8988T (cell line): Measurements from ENCODE around the gene MEMO1.
"Not testable (repeated sequence)": the region's sequence is repeated elsewhere in the genome, so short reads cannot be mapped to it uniquely, and the experiment has no call there.

Experiments
- DNase-seq: peaks from one replicate; pipeline ENCODE4 v3.0.0; 2011

Gene MEMO1

GRCh38 chr2:31956312-31956711 lies 54.5 kb downstream of the MEMO1 start:
- DNase-seq, result no peak

DNA sequence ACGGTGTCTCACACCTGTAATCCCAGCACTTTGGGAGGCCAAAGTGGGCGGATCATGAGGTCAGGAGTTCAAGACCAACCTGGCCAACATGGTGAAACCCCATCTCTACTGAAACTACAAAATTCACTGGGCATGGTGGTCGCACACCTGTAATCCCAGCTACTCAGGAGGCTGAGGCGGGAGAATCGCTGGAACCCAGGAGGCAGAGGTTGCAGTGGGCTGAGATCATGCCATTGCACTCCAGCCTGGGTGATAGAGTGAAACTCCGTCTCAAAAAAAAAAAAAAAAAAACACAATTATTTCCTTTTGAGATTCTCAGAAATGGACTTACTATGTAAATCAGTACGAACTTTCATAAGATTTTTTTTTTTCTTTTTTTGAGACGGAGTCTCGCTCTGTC lies 57.7 kb downstream of the MEMO1 start:
- DNase-seq, result not testable (repeated sequence)

GRCh38 chr2:31950946-31951562 lies 59.8 kb downstream of the MEMO1 start:
- DNase-seq, result no peak

DNA sequence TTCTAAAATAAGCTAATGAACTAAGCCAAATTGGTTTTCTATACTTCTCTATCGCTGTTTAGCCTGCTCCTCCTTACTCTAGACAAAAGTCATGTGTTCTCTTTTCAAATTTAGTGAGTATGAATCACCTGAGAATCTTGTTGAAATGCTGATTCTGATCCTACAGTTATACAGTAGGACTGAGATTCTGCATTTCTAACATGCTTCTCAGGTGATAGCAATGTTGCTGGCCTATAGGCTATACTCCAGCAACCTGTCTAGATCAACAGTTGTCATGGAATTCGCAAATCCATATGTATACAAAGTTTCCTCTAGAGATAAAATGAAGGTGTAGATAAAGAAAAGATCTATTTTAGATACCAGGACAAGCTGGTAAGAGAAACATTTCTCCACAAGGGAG lies 62.9 kb downstream of the MEMO1 start:
- DNase-seq, result no peak

DNA sequence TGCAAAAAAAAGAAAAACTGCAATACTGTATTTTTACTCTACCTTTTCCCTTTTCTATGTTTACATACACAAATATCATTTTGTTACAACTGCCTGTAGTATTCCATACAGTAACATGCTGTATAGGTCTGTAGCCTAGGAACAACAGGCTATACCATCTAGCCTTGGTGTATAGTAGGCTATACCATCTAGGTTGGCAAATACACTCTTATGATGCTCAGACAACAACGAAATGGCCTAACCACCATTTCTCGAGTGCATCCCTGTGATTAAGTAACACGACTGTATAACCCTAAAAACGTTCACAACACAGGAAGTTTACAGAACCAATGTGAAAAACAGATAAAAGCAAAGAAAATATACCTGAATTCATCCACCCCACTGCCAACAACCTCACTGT lies 64.0 kb downstream of the MEMO1 start:
- DNase-seq, result no peak

DNA sequence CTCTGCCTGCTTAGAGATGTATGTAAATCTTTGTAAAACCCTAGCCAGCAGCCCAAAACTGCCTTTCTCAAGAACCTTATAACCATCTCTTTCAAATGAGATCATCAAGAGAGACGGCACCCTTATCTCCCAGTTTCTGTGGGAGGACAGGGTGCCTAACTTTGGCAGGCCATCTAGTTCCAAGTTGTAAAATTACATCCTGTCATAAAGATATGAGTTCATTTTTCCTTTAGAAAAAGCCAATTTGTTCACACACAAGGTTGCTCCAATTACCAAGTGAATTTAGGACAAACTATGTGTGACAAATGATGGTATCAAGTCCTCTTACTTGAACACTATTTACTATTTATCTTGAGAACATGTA lies 65.3 kb downstream of the MEMO1 start:
- no peak for DNase-seq

DNA sequence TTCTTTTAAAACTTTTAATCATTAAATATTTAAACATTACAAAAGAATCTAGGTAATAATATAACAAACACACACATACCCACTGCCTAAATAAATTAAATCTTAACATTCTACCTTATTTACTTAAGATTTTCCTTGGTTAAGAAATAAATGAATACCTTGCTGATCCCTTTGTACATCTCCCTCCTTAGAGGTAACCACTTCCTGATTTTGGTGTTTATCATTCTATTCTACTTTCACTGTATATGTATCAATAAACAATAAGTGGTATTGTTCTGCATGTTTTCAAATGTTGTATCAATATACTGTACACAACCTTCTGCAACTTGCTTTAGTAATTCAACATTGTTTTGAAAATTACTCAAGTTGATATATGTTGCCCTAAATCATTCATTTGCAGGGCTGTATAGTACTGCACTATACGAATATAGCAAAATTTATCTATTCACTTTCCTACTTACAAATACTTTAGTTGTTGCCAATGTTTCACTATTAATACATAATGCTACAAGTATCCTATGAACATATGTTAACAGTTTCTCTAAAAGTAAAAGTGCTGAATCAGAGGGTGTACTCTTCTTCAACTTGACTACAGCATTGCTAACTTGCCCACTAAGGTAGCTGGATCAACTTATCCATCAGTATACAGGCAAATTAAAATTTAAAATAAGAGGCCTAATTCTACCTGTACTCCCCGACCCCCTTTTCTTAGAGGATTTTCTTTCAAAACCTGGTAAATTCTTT lies 65.8 kb downstream of the MEMO1 start:
- DNase-seq, result no peak

GRCh38 chr2:31943636-31944225 lies 67.1 kb downstream of the MEMO1 start:
- DNase-seq, result no peak

DNA sequence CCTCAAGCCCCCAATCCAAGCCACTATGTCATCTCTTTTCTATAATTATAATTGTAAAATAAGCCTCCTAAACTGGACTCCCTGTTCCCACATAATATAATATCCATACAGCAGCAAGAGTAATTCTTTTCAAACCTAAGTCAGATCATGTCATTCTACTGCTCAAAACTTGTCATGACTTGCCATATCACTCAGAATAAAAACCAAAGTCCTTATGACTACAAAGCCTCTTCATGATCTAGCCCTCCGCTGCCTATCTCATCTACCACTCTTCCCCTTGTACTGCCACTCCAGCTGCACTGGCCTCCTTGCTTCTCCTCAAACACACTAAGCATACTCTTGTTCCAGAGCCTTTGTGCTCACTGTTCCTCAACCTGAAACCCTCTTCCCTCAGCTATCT lies 69.9 kb downstream of the MEMO1 start:
- DNase-seq, result no peak

DNA sequence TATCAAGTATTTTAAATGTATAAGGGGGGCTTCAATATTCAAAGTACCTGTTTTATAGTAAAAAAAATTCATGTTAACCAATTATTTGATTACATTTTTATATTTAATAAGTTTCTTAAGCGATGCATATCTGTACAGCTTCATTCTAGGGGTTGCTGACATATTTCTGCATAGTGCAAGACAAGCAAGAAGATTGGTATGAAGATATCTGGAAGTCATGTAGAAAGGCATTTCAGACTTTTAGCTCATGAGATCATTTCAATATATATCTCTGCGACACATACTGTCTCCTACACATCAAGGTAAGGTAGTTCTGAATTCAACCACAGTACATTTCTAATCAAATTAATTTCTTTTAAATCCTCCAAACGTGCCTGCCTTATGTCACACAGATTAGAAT lies 73.1 kb downstream of the MEMO1 start:
- no peak for DNase-seq

DNA sequence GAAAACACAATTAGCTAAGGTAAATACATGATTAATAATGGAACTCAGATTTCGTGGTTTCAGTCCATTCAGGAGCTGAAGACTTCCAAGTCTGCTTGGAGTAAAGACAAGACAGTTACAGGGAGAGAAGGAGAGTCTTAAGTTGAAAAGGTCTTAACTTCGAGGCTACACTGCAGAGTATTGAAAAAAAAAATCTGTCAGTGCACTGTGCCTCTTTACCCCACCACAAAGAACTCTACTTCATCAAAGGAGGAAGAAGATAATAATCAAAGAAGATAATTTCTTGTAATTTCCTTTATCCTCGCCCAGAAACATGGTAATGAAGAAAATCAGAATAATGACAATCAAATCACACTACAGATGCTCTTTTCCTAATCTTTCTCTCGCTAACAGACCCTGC lies 75.4 kb downstream of the MEMO1 start:
- DNase-seq, result no peak

GRCh38 chr2:31933066-31933465 lies 77.7 kb downstream of the MEMO1 start:
- DNase-seq, result no peak

GRCh38 chr2:31932589-31932988 lies 78.2 kb downstream of the MEMO1 start:
- DNase-seq, result no peak

DNA sequence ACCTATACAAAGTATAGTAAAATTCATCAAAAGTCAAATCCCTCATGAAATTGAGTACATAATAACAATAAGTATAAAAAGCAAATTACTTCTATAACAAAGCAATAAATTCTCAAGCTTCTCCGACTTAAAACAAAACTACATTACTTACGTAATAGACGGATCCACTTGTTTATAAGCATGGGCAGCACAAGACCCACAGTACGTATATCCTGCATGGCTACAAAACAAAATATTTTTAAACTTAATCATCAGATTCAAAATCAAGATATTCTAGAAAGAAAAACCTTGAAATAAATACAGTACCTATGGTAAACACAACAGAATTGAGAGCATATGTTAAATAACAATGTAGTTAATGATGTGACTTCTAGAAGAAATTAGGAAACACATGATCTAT lies 78.9 kb downstream of the MEMO1 start:
- no peak for DNase-seq

DNA sequence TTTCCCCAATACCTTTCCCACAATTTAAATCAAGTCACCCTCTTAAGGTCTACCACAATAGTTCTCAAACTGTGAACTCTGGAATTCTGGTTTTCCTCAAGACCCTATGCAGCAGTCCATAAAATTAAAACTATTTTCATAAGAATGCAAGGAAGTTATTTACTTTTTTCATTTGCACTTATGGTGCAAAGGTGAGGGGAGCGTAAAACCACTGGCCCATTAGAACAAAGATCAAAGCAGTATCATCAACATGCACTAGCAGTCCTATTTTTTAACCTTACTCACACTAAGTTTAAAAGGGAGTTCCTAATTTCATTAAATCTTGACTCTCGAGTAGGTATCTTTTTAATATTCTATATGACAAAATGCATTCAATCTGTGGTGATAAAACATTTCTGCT lies 85.3 kb downstream of the MEMO1 start:
- no peak for DNase-seq

DNA sequence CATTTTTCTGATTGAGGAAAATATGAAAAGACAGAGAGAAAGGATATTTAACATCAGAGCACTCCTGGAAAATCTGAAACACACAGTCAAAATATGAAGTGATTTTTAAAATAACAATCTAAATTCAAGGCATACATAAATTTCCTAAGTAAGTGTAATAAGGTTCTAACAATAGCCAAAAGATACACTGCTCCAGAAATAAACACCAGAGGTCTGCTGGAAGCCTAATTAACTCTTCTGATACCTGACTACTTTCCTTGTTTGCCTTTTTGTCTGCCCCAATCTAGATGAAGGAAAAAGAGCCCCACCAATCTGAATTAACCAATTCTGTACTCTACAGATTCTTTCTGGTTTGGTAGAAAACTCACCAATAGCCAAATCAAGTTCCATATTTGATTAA lies 87.1 kb downstream of the MEMO1 start:
- no peak for DNase-seq

DNA sequence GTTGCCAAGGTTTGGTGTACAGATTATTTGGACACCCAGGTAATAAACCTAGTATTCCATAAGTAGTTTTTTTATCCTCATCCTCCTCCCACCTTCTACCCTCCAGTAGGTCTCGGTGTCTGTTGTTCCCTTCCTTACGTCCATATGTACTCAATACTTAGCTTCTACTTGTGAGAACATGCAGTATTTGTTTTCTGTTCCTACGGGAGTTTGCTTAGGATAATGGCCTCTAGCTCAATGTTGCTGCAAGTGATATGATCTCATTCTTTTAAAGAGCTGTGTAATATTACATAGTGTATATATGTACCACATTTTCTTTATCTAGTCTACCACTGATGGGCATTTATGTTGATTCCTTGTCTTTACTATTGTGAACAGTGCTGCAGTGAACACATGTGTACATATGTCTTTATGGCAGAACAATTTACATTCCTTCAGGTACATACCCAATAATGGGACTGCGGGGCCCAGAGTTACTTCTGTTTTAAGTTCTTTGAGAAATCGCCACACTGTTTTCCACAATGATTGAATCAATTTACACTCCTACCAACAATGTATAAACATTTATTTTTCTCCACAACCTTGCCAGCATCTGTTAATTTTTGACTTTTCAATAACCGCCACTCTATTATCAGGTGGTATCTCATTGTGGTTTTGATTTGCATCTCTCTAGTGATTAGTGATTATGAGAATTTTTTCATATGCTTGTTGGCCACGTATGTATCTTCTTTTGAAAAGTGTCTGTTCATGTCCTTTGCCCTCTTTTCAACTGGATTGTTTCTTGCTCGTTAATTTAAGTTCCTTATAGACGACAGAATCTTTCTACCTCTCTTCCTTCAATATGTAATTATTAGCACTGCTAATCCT lies 88.0 kb downstream of the MEMO1 start:
- no peak for DNase-seq

DNA sequence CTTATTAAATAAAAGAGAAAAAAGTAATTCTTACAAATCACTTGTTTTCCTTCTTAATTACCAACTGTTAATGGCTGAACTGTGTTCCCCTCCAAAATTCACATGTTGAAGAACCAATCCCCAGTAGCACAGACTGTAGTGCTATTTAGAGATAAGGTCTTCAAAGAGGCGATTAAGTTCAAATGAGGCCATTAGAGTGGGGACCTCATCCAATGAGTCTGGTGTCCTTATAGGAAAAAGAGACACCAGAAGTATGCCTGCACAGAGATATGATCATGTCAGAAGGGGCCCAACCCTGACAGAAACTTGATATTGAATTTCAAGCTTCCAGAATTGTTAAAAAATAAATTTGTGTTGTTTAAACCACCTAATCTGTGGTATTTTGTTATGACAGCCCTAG lies 89.8 kb downstream of the MEMO1 start:
- no peak for DNase-seq

DNA sequence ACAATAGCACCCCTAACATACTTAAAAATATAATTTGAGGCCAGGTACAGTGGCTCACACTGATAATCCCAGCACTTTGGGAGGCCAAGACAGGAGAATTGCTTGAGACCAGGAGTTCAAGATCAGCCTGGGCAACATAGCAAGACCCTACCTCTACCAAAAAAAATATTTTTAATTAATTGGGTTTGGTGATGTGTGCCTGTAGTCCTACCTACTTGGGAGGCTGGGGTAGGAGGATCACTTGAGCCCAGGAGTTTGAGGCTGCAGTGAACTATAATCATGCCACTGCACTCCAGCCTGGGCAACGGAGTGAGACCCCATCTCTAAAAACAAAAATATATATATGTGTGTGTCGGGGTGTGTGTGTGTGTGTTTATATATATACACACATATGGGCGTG lies 91.3 kb downstream of the MEMO1 start:
- no peak for DNase-seq

DNA sequence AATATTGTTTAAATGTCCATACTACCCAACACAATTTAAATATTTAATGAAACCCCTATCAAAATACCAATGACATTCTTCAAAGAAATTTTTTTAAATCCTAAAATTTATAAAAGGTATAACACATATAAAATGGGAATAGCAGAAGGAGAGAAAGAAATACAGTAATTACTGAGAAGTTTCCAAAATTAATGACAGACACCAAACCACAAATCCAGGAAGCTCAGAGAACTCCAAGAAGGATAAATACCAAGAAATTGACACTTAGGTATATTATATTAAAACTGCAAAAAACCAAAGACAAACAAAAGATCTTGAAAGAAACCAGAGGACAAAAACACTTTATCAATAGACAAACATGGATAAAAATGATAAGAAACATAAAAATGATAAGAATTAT lies 101.1 kb downstream of the MEMO1 start:
- DNase-seq, result no peak

GRCh38 chr2:31907491-31907890 lies 103.3 kb downstream of the MEMO1 start:
- DNase-seq, result not testable (repeated sequence)

GRCh38 chr2:31903109-31903780 lies 107.6 kb downstream of the MEMO1 start:
- DNase-seq, result no peak

DNA sequence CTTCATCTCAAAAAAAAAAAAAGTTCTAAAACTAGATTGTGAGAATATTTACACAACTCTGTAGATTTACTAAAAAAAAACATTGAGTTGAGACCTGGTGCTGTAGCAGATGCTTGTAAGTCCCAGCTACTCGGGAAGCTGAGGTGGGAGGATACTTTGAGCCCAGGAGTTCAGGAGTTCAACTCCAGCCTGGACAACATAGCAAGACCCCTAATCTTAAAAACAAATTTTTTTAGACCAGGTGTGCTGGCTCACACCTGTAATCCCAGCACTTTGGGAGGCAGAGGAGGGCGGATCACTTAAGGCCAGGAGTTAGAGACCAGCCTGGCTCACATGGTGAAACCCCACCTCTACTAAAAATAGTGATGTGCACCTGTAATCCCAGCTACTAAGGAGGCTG lies 108.9 kb downstream of the MEMO1 start:
- DNase-seq, result no peak
